DOHH2 (cell line): ENCODE measurements around the gene GAA.

ENCODE experiments used
- H3F3A ChIP-seq: fragments of 200-600 bp; sonication (generic), shearing (Covaris generic); 2 replicates; pipeline ENCODE4 v1.6.0; 2016; ENCODE audit warnings: antibody characterized with exemption, mild to moderate bottlenecking; ENCODE audit not compliant: control insufficient read depth, insufficient read depth
- H3K27ac ChIP-seq: fragments of 200-600 bp; sonication (generic); 2 replicates; pipeline ENCODE4 v1.5.1; 2014; ENCODE audit warnings: low read depth, mild to moderate bottlenecking, low read length, moderate library complexity
- H3K27me3 ChIP-seq: fragments of 200-600 bp; sonication (generic); 2 replicates; pipeline ENCODE4 v1.6.1; 2014; ENCODE audit warnings: mild to moderate bottlenecking, low read length, mixed read lengths; ENCODE audit not compliant: control insufficient read depth
- H3K36me3 ChIP-seq: fragments of 200-600 bp; sonication (generic); 2 replicates; pipeline ENCODE4 v1.6.1; 2014; ENCODE audit warnings: mild to moderate bottlenecking, low read length, moderate library complexity, mixed read lengths; ENCODE audit not compliant: control insufficient read depth
- H3K4me1 ChIP-seq: fragments of 200-600 bp; sonication (generic); 2 replicates; pipeline ENCODE4 v1.6.1; 2014; ENCODE audit warnings: mild to moderate bottlenecking, low read length, mixed read lengths; ENCODE audit not compliant: control insufficient read depth
- H3K4me2 ChIP-seq: fragments of 200-600 bp; sonication (generic); 2 replicates; pipeline ENCODE4 v1.6.0; 2014; ENCODE audit warnings: mild to moderate bottlenecking, low read length, moderate library complexity
- H3K4me3 ChIP-seq: fragments of 200-600 bp; sonication (generic); 2 replicates; pipeline ENCODE4 v1.5.1; 2014; ENCODE audit warnings: mild to moderate bottlenecking, low read length, mixed read lengths
- H3K79me2 ChIP-seq: fragments of 200-600 bp; sonication (generic); 2 replicates; pipeline ENCODE4 v1.6.1; 2014; ENCODE audit warnings: mild to moderate bottlenecking, low read length, mixed read lengths; ENCODE audit not compliant: control insufficient read depth
- H3K9me2 ChIP-seq: fragments of 200-600 bp; sonication (generic); replicated peaks from 2 replicates; pipeline ENCODE4 v1.6.1; 2014; ENCODE audit warnings: mild to moderate bottlenecking, low read length, mixed read lengths; ENCODE audit not compliant: control insufficient read depth
- H3K9me3 ChIP-seq: fragments of 200-600 bp; sonication (generic); 2 replicates; pipeline ENCODE4 v1.6.1; 2014; ENCODE audit warnings: antibody characterized with exemption, low read length, mixed read lengths; ENCODE audit not compliant: control insufficient read depth, insufficient read depth
- H4K20me1 ChIP-seq: fragments of 200-600 bp; sonication (generic); 2 replicates; pipeline ENCODE4 v1.6.0; 2014; ENCODE audit warnings: low read depth, mild to moderate bottlenecking, antibody characterized with exemption, low read length, moderate library complexity; ENCODE audit not compliant: control insufficient read depth, insufficient read depth
- CTCF ChIP-seq: fragments of 200-600 bp; sonication (generic); IDR thresholded peaks from one replicate; pipeline ENCODE4 v1.5.1; 2014; ENCODE audit warnings: antibody characterized with exemption, mild to moderate bottlenecking, low read depth, low read length; ENCODE audit not compliant: poor library complexity, severe bottlenecking
- EZH2phosphoT487 ChIP-seq: fragments of 200-600 bp; sonication (generic); IDR thresholded peaks from 2 replicates; pipeline ENCODE4 v1.6.1; 2017; ENCODE audit warnings: borderline replicate concordance, mild to moderate bottlenecking, antibody characterized with exemption, low read length, moderate library complexity, mixed read lengths

The GAA gene

GRCh38 chr17:80095844-80096475, 5.4 kb upstream of the GAA start:
- Histone ChIP-seq H3K4me2 (no peak overlapping the region), H3K36me3 (no peaks in the 10 kb centered on the region), H3F3A (peaks cover 5% of the 10 kb centered on the region; the same call in 1 of the 2 replicates), H3K9me3 (no peaks in the 10 kb centered on the region), H3K27me3 (0 out of 2 replicates have a peak, but pooled peaks cover 5% of the 10 kb centered on the region), H3K4me1 (peaks cover 10% of the 10 kb centered on the region), H3K4me3 (no peak overlapping the region), H4K20me1 (no peaks in the 10 kb centered on the region), H3K79me2 (no peaks in the 10 kb centered on the region), H3K27ac (no peak overlapping the region), H3K9me2 (no peaks in the 10 kb centered on the region)
- TF ChIP-seq EZH2phosphoT487: no peak
- TF ChIP-seq CTCF: no peak

GRCh38 chr17:80096561-80097021, 4.8 kb upstream of the GAA start:
- Histone ChIP-seq H3K4me1 (peaks cover 11% of the 10 kb centered on the region), H3F3A (peaks cover 5% of the 10 kb centered on the region; the same call in 1 of the 2 replicates), H3K9me2 (no peaks in the 10 kb centered on the region), H3K4me2 (no peak overlapping the region), H4K20me1 (no peaks in the 10 kb centered on the region), H3K27ac (no peak overlapping the region), H3K9me3 (no peaks in the 10 kb centered on the region), H3K27me3 (0 out of 2 replicates have a peak, but pooled peaks cover 5% of the 10 kb centered on the region), H3K4me3 (no peak overlapping the region), H3K36me3 (no peaks in the 10 kb centered on the region), H3K79me2 (peaks cover under 1% of the 10 kb centered on the region; the same call in 1 of the 2 replicates)
- TF ChIP-seq EZH2phosphoT487: no peak
- no peak for TF ChIP-seq CTCF

GRCh38 chr17:80097127-80097621, 4.2 kb upstream of the GAA start:
- TF ChIP-seq EZH2phosphoT487 (no peak), CTCF (no peak)
- H3F3A ChIP-seq: peaks cover 5% of the 10 kb centered on the region; the same call in 1 of the 2 replicates
- no peaks in the 10 kb centered on the region for H4K20me1 ChIP-seq
- no peaks in the 10 kb centered on the region for H3K9me3 ChIP-seq
- no peaks in the 10 kb centered on the region for H3K36me3 ChIP-seq
- H3K27me3 ChIP-seq: 0 out of 2 replicates have a peak, but pooled peaks cover 5% of the 10 kb centered on the region
- no peaks in the 10 kb centered on the region for H3K9me2 ChIP-seq
- H3K27ac ChIP-seq: no peak overlapping the region
- no peak overlapping the region for H3K4me2 ChIP-seq
- peaks cover 14% of the 10 kb centered on the region for H3K4me1 ChIP-seq
- H3K4me3 ChIP-seq: no peak overlapping the region
- H3K79me2 ChIP-seq: peaks cover 3% of the 10 kb centered on the region; the same call in 1 of the 2 replicates
